Mucosa of stomach (tissue), 1 donor: Measurements from ENCODE around the gene INAFM2.

Experiments
- H3K27me3 ChIP-seq: one replicate; pipeline ENCODE4 v1.7.0; 2013; ENCODE audit warnings: mild to moderate bottlenecking, low read length; ENCODE audit not compliant: control insufficient read depth, insufficient read depth
- H3K36me3 ChIP-seq: one replicate; pipeline ENCODE4 v1.7.0; 2013; ENCODE audit warnings: low read length; ENCODE audit not compliant: control insufficient read depth, insufficient read depth
- H3K4me1 ChIP-seq: one replicate; pipeline ENCODE4 v1.7.0; 2013; ENCODE audit warnings: mild to moderate bottlenecking, low read length; ENCODE audit not compliant: control insufficient read depth, insufficient read depth
- H3K4me3 ChIP-seq: one replicate; pipeline ENCODE4 v1.7.0; 2013; ENCODE audit warnings: low read length
- H3K9ac ChIP-seq: one replicate; pipeline ENCODE4 v1.7.0; 2013; ENCODE audit warnings: mild to moderate bottlenecking, low read length, moderate library complexity
- H3K9me3 ChIP-seq: one replicate; pipeline ENCODE4 v1.7.0; 2013; ENCODE audit warnings: mild to moderate bottlenecking, low read length, moderate library complexity; ENCODE audit not compliant: control insufficient read depth
- donor health status: Pancreatic carcinoma.

Gene INAFM2

GRCh38 chr15:40282147-40282868 is 41.2 kb upstream of the INAFM2 start:
- H3K36me3 ChIP-seq: no peaks in the 10 kb centered on the region
- H3K4me3 ChIP-seq: no peak overlapping the region
- H3K4me1 ChIP-seq: peaks cover 33% of the 10 kb centered on the region
- H3K9me3 ChIP-seq: no peaks in the 10 kb centered on the region
- no peak overlapping the region for H3K9ac ChIP-seq
- peaks cover 84% of the 10 kb centered on the region for H3K27me3 ChIP-seq

DNA sequence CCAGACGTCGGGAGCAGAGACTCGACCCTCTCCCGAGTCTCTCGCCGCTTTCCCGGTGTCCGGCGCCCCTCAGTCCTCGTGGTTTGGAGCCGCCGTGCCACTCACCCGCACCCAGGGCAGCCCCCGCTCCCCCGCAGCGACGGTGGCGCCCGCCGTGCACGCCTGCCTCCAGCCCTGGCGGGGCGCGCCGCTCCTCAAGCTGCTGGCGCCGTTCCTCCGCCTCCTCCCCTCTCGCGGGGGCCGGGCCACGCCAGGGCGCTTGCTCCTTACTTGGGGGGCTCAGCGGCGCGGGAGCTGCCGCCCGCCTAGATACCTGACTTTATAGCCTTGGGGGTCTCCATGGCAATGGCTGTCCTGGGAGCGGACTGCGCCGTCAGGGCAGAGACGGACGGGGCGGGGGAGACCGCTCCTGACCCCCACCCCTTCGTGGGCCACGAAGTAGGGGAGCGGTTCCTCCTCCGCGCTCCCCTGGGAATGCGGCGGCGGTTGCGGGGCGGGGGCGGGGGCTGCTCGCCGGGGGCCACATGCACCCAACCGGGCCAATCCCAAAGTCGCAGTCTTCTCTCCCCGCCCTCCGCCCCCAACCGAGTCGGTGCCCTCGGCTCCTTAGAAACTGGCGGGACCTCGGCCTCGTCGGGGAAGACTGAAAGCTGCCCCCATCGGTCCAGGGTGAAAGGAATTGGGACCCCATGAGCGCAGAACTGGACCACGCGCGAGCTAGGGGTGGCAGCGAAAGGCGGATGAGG is 40.5 kb upstream of the INAFM2 start, which contains the start of gene ANKRD63:
Gene ANKRD63, minus strand, starts transcription at position 196 of the 746 bp plus-strand sequence. CDS start 478 bp downstream, outside the sequence.
- H3K27me3 ChIP-seq: peaks cover 81% of the 10 kb centered on the region
- no peaks in the 10 kb centered on the region for H3K36me3 ChIP-seq
- no peak within 1 kb of the TSS for H3K4me3 ChIP-seq
- no peak within 1 kb of the TSS for H3K9ac ChIP-seq
- peaks cover 33% of the 10 kb centered on the region for H3K4me1 ChIP-seq
- H3K9me3 ChIP-seq: no peaks in the 10 kb centered on the region

DNA sequence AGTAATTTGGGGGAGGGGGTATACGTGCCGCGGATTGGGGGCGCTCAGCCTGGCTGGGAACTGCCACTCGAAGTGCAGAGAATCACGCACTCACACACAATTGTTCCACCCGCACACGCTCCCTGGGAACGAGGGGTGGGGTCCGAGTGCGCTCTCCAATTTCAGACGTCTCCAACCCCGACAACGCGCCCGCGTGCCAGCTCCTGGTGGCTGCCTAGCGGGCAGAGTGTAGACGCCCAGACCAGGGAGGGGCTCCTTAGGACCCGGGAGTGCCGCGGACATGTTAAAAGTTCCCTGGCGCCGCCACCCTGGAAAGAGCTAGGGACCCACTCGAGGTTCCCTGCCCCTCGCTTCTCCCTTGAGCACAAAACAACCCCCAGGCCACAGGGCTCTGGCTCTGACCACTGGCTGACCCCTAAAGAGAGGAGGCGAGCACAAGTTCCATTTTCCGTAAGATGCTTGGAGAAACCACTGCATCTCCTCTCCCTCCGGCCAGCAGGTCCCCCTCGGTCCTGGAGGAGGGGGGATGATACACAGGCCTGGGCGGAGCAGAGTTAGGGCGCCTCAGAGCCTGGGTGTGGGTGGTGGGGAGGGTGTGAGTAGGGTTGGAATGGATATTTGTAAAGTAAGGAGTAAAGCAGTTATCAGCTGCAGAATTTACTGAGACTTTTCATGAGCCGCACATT is 39.7 kb upstream of the INAFM2 start:
- Histone ChIP-seq H3K36me3 (no peaks in the 10 kb centered on the region), H3K9ac (no peak overlapping the region), H3K27me3 (peaks cover 75% of the 10 kb centered on the region), H3K4me3 (no peak overlapping the region), H3K4me1 (peaks cover 33% of the 10 kb centered on the region), H3K9me3 (no peaks in the 10 kb centered on the region)

GRCh38 chr15:40285151-40285550 is 38.3 kb upstream of the INAFM2 start:
- no peak overlapping the region for H3K4me3 ChIP-seq
- H3K4me1 ChIP-seq: peaks cover 23% of the 10 kb centered on the region
- no peaks in the 10 kb centered on the region for H3K9me3 ChIP-seq
- H3K9ac ChIP-seq: no peak overlapping the region
- H3K27me3 ChIP-seq: peaks cover 71% of the 10 kb centered on the region
- no peaks in the 10 kb centered on the region for H3K36me3 ChIP-seq

- peaks cover 71% of the 10 kb centered on the region for H3K27me3 ChIP-seq
- peaks cover 21% of the 10 kb centered on the region for H3K4me1 ChIP-seq
These were observed 37.9 kb upstream of the INAFM2 start for GRCh38 chr15:40285554-40286011.

GRCh38 chr15:40286061-40286532 is 37.4 kb upstream of the INAFM2 start:
- no peaks in the 10 kb centered on the region for H3K36me3 ChIP-seq
- peaks cover 21% of the 10 kb centered on the region for H3K4me1 ChIP-seq
- H3K27me3 ChIP-seq: peaks cover 68% of the 10 kb centered on the region
- H3K4me3 ChIP-seq: no peak overlapping the region
- H3K9ac ChIP-seq: no peak overlapping the region
- no peaks in the 10 kb centered on the region for H3K9me3 ChIP-seq

More at GRCh38 chr15:40285554-40286011, 37.9 kb upstream of the INAFM2 start:
- no peak overlapping the region for H3K9ac ChIP-seq
- no peaks in the 10 kb centered on the region for H3K9me3 ChIP-seq
- H3K4me3 ChIP-seq: no peak overlapping the region
- no peaks in the 10 kb centered on the region for H3K36me3 ChIP-seq

DNA sequence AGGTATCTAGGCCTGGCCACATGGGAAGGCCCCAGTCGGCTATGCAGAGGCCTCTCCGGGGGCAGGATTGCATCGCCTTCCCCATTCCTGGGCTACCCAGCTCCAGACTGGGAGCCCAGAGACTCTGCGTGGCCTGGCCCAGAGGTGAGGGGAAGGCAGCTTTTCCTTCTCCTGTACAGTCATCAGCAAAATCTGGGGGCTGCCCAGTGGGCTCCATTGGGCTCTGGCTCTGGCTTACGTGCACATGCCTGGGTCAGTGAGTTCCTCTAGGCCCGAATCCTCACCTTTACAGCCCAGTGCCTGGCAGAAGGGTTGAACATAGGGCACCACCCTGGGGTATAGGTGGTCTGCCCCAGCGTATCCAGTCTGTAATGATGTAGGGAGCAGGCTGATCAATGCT is 36.7 kb upstream of the INAFM2 start:
- H3K27me3 ChIP-seq: peaks cover 68% of the 10 kb centered on the region
- no peaks in the 10 kb centered on the region for H3K9me3 ChIP-seq
- no peaks in the 10 kb centered on the region for H3K36me3 ChIP-seq
- no peak overlapping the region for H3K9ac ChIP-seq
- H3K4me3 ChIP-seq: no peak overlapping the region
- H3K4me1 ChIP-seq: peaks cover 21% of the 10 kb centered on the region

GRCh38 chr15:40287505-40287904 is 36.0 kb upstream of the INAFM2 start:
- no peaks in the 10 kb centered on the region for H3K36me3 ChIP-seq
- H3K9ac ChIP-seq: no peak overlapping the region
- H3K9me3 ChIP-seq: no peaks in the 10 kb centered on the region
- peaks cover 68% of the 10 kb centered on the region for H3K27me3 ChIP-seq
- no peak overlapping the region for H3K4me3 ChIP-seq
- peaks cover 14% of the 10 kb centered on the region for H3K4me1 ChIP-seq

DNA sequence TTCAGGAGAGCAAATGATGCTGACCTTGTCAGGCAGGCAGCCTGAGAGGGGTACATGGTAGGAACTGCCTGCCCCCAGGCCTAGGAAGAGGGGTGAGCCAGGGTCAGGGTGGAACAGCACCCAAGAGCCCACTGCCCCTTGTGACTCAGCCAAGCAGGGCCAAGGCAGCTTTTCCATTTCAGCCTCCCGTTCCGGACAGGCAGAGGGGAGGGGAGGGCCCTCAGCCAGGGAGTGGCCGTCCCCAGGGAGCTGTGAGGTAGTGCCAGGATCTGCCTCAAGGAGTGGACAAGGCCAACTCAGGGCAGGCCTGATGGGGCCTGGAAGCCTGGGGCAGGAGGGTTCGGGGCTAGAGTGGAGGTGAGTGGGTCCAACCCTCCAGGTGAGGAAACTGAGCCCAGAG is 35.5 kb upstream of the INAFM2 start:
- Histone ChIP-seq H3K4me1 (peaks cover 11% of the 10 kb centered on the region), H3K9me3 (no peaks in the 10 kb centered on the region), H3K9ac (no peak overlapping the region), H3K27me3 (peaks cover 68% of the 10 kb centered on the region), H3K4me3 (no peak overlapping the region), H3K36me3 (no peaks in the 10 kb centered on the region)

GRCh38 chr15:40289140-40289775 is 34.2 kb upstream of the INAFM2 start:
- Histone ChIP-seq H3K27me3 (peaks cover 67% of the 10 kb centered on the region), H3K36me3 (no peaks in the 10 kb centered on the region), H3K4me1 (peaks cover 4% of the 10 kb centered on the region), H3K9me3 (no peaks in the 10 kb centered on the region), H3K4me3 (no peak overlapping the region), H3K9ac (no peak overlapping the region)

DNA sequence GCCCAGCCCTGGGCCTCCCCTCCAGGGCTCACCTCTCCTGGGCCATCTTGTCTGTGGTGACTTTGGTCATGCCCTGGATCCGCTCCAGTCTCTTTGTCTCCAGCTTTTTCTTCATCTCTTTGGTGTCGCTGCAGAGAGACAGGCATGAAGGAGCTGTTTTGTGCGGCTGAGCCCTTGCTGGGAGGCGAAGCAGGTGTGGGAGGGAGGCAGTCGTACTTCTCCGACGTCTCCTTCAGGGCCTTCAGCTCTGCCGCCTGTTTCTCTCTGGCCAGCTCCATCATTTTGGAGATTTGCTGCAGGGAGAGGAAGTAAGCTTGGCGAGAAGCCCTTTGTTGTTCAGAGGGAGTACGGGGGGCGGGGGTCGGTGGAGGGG is 33.0 kb upstream of the INAFM2 start:
- H3K9ac ChIP-seq: no peak overlapping the region
- no peaks in the 10 kb centered on the region for H3K36me3 ChIP-seq
- peaks cover 59% of the 10 kb centered on the region for H3K27me3 ChIP-seq
- H3K4me1 ChIP-seq: peaks cover 4% of the 10 kb centered on the region
- no peak overlapping the region for H3K4me3 ChIP-seq
- no peaks in the 10 kb centered on the region for H3K9me3 ChIP-seq
